Measurements from ENCODE around the gene TMEM255B. TPM values are rescaled to one million over a fixed set of nuclear protein-coding genes. Genes with fewer than 3 reads are reported as not detected.

The TMEM255B gene
- total and polyA plus RNA-seq, 9 donors, result 1.9 to 9.2 (median 6.4) TPM

DNA sequence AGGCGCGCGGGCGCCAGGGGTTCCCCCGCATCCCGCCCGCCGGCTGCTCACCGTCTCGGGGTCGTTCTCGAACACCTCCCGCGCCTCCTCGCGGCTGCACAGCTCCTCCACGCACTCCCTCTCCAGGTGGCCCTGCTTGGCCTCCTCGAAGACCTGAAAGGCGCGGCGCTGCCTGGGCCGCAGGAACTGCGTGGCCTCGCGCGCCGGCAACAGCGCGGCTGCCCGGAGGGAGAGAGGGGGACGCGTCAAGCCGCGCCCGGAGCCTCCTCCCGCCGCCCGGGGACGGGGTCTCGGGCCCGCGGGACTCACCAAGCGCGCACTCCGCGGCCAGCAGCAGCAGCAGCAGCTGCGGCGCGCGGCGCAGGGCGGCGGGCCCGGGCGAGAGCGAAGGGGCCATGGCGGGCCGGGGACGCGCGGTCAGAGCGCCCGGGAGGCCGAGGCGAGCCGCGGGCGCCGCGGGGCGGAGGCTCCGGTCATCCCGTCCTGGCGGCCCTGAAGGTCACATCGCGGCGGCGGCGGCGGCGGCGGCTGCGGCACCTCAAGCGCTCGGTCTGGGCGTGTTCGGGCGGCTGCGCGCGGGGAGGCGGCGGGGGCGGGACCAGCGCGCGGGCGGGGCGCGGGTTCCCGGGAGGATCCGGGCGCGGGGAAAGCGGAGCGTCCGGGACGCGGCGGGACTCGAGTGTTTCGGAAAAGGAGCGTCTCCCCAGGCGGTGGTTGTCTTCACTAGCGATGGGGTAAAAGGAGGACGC, 104.7 kb downstream of the TMEM255B start, which contains the start of gene GAS6:
Gene GAS6, minus strand, starts transcription at position 553 of the 749 bp plus-strand sequence. Its CDS starts 156 bp downstream, at position 397.
- peak; percentile 57 for DNase-seq

DNA sequence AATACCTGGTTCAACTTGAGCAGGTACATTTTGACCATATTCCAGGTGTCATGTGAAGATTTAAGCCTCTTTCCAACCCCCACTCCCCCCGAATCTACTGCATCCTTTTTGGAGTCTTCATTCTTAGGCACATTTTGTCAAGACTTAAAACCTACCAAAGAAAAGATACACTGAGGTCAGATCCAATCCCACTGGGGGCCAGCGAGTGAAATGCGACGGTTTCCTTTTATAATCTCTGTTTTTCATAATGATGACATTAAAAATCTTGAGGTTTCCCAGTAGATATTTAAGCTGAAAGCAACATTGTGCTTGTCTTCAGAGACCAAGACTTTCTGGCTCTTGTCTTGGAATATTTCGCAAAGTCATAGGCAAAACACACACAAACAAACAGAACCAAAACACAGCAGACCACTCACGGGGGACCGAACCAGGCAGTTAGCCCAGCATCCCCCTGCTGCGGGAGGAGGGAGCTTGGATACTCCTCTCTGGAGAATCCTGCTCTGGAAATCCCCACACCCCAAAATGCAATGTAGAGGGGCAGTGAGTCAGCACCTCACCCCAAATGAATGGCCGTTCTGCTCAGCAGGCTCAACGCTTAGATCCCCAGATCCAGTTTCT, 105.4 kb downstream of the TMEM255B start:
- H3K27ac ChIP-seq (ENCODE audit: low read length), result no peak overlapping the region
- peaks cover 26% of the 10 kb centered on the region for H3K4me1 ChIP-seq (ENCODE audit: control insufficient read depth, insufficient read depth, low read length)
- H3K9me3 ChIP-seq (replicated peaks; ENCODE audit: control insufficient read depth, low read depth, low read length), result no peaks in the 10 kb centered on the region
- H3K27me3 ChIP-seq (ENCODE audit: control insufficient read depth, insufficient read depth, low read length), result peaks cover 19% of the 10 kb centered on the region
- peak; percentile 59 for DNase-seq
- WGBS (ENCODE audit: insufficient coverage), result 0% methylated on average over 2 of the region's 10 CpGs
- peak overlapping the region; percentile 51 for H3K4me3 ChIP-seq (ENCODE audit: low read length)
- H3K36me3 ChIP-seq (ENCODE audit: control insufficient read depth, insufficient read depth, low read length), result no peaks in the 10 kb centered on the region

More for the DNA sequence above, 104.7 kb downstream of the TMEM255B start, which contains the start of gene GAS6:
- no peaks in the 10 kb centered on the region for H3K36me3 ChIP-seq (ENCODE audit: control insufficient read depth, insufficient read depth, low read length)
- WGBS (ENCODE audit: insufficient coverage), result under 1% methylated on average over 96 of the region's 116 CpGs
- H3K4me1 ChIP-seq (ENCODE audit: control insufficient read depth, insufficient read depth, low read length), result peaks cover 26% of the 10 kb centered on the region
- peaks cover 19% of the 10 kb centered on the region for H3K27me3 ChIP-seq (ENCODE audit: control insufficient read depth, insufficient read depth, low read length)
- H3K4me3 ChIP-seq (ENCODE audit: low read length), result peak within 1 kb of the TSS; percentile 56
- H3K27ac ChIP-seq (ENCODE audit: low read length), result peak within 1 kb of the TSS; percentile 37
- H3K9me3 ChIP-seq (replicated peaks; ENCODE audit: control insufficient read depth, low read depth, low read length), result no peaks in the 10 kb centered on the region

DNA sequence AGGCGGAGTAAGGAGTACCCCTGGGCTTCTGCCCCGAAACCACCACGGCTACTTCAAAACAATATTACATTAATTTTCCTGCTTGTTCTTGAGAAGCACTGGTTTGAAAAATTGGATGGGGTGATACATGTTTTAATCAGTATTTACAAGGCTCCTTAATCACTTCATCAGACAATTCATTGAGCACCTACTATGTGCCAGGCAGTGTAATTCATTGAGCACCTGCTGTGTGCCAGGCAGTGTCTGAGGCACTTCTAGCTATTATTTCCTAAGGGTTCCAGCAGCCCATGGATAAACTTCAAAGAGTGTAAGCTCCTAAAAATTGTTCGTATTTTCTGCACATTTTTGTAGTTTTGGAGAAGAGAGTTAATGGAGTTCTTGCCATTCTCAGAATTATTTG, 106.4 kb downstream of the TMEM255B start:
- no peak for DNase-seq
- H3K4me3 ChIP-seq (ENCODE audit: low read length), result no peak overlapping the region
- no peak overlapping the region for H3K27ac ChIP-seq (ENCODE audit: low read length)
- H3K4me1 ChIP-seq (ENCODE audit: control insufficient read depth, insufficient read depth, low read length), result peaks cover 26% of the 10 kb centered on the region
- peaks cover 19% of the 10 kb centered on the region for H3K27me3 ChIP-seq (ENCODE audit: control insufficient read depth, insufficient read depth, low read length)
- no peaks in the 10 kb centered on the region for H3K9me3 ChIP-seq (replicated peaks; ENCODE audit: control insufficient read depth, low read depth, low read length)
- 80% methylated on average over 1 of the region's 4 CpGs for WGBS (ENCODE audit: insufficient coverage)
- H3K36me3 ChIP-seq (ENCODE audit: control insufficient read depth, insufficient read depth, low read length), result no peaks in the 10 kb centered on the region

Other genes with a start within 250 kb of the TMEM255B start
- 29.7 TPM for gene TFDP1, start 174.5 kb upstream of the TMEM255B start, total RNA-seq
- 10 to 100 TPM; 51.3 to 73.9 (median 59.5) TPM for gene TFDP1, start 174.5 kb upstream of the TMEM255B start, polyA plus RNA-seq (ENCODE audit: insufficient read depth in 1 of 8, insufficient read length in 8 of 8, low replicate concordance in 1 of 8)
- gene ATP4B, start 101.0 kb upstream of the TMEM255B start, total RNA-seq, result not detected
- gene ATP4B, start 101.0 kb upstream of the TMEM255B start, polyA plus RNA-seq (ENCODE audit: insufficient read depth in 1 of 8, insufficient read length in 8 of 8, low replicate concordance in 1 of 8), result under 1 TPM in 3 of 8 donors, not detected in 5; 0.07 to 0.69 (median 0.08) TPM
- gene GRK1, start 92.0 kb upstream of the TMEM255B start, total RNA-seq, result 0.22 TPM
- gene GRK1, start 92.0 kb upstream of the TMEM255B start, polyA plus RNA-seq (ENCODE audit: insufficient read depth in 1 of 8, insufficient read length in 8 of 8, low replicate concordance in 1 of 8), result under 1 TPM in 7 of 8 donors, not detected in 1; 0.11 to 0.38 (median 0.23) TPM
- 42.1 TPM for gene GAS6, start 104.8 kb downstream of the TMEM255B start, total RNA-seq
- gene GAS6, start 104.8 kb downstream of the TMEM255B start, polyA plus RNA-seq (ENCODE audit: insufficient read depth in 1 of 8, insufficient read length in 8 of 8, low replicate concordance in 1 of 8), result 10 to 100 TPM; 35.7 to 53.9 (median 43.4) TPM
- gene C13orf46, start 214.8 kb downstream of the TMEM255B start, total RNA-seq, result 0.09 TPM
- gene C13orf46, start 214.8 kb downstream of the TMEM255B start, polyA plus RNA-seq (ENCODE audit: insufficient read depth in 1 of 8, insufficient read length in 8 of 8, low replicate concordance in 1 of 8), result under 1 TPM; 0.14 to 0.56 (median 0.29) TPM